ENCODE measurements around the gene ZNF358. TPM values are rescaled to one million over a fixed set of nuclear protein-coding genes. Genes with fewer than 3 reads are reported as not detected.
"Not testable (repeated sequence)": the region's sequence is repeated elsewhere in the genome, so short reads cannot be mapped to it uniquely, and the experiment has no call there.

Gene ZNF358
- total RNA-seq, 1 donor from 2014 or later, result 47.6 TPM

- DNase-seq (ENCODE audit: low spot score) (no peak), ATAC-seq (no peak)
- intact Hi-C loops (cut with DNase I), result no loop called here
Measured at GRCh38 chr19:7529610-7530490, 13.9 kb downstream of the ZNF358 start.

- ATAC-seq (peak; percentile 52), DNase-seq (ENCODE audit: low spot score) (peak; percentile 87)
- intact Hi-C loops (cut with DNase I), result no loop called here
Measured at GRCh38 chr19:7533281-7533885, 17.5 kb downstream of the ZNF358 start.

GRCh38 chr19:7533925-7534480, 18.1 kb downstream of the ZNF358 start:
- DNase-seq (ENCODE audit: low spot score) (peak; percentile 89), ATAC-seq (peak; percentile 87)
- intact Hi-C loops (cut with DNase I), result no loop called here

GRCh38 chr19:7534531-7535046, 18.7 kb downstream of the ZNF358 start:
- ATAC-seq, result peak; percentile 83
- intact Hi-C loops (cut with DNase I), result no loop called here
- DNase-seq (ENCODE audit: low spot score), result peak; percentile 83

GRCh38 chr19:7535047-7535997, 19.4 kb downstream of the ZNF358 start, which contains the start of gene PNPLA6:
PNPLA6 (plus strand) TSS chr19:7535717; CDS start chr19:7535789, 72 bp downstream.
- ATAC-seq (peak; percentile 90), DNase-seq (ENCODE audit: low spot score) (peak; percentile 98)
- intact Hi-C loops (cut with DNase I), result no loop called here

- intact Hi-C loops (cut with DNase I), result no loop called here
- DNase-seq (ENCODE audit: low spot score) (no peak), ATAC-seq (no peak)
Measured at GRCh38 chr19:7535998-7536695, 20.2 kb downstream of the ZNF358 start.

- intact Hi-C loops (cut with DNase I), result not testable (repeated sequence)
Measured at GRCh38 chr19:7538990-7539389, 23.1 kb downstream of the ZNF358 start.

GRCh38 chr19:7539827-7540425, 24.0 kb downstream of the ZNF358 start:
- no peak for ATAC-seq
- intact Hi-C loops (cut with DNase I), result no loop called here

More at GRCh38 chr19:7538990-7539389, 23.1 kb downstream of the ZNF358 start:
- not testable (repeated sequence) for ATAC-seq; DNase-seq (ENCODE audit: low spot score)

GRCh38 chr19:7540761-7541474, 25.0 kb downstream of the ZNF358 start:
- intact Hi-C loops (cut with DNase I), result no loop called here
- DNase-seq (ENCODE audit: low spot score) (no peak), ATAC-seq (no peak)

More at GRCh38 chr19:7539827-7540425, 24.0 kb downstream of the ZNF358 start:
- DNase-seq (ENCODE audit: low spot score), result no peak

- no peak for DNase-seq (ENCODE audit: low spot score)
- intact Hi-C loops (cut with DNase I), result no loop called here
- ATAC-seq, result no peak
Measured at GRCh38 chr19:7541475-7541824, 25.5 kb downstream of the ZNF358 start.

GRCh38 chr19:7541828-7542443, 26.0 kb downstream of the ZNF358 start:
- ATAC-seq, result no peak
- no peak for DNase-seq (ENCODE audit: low spot score)
- intact Hi-C loops (cut with DNase I), result no loop called here

GRCh38 chr19:7542556-7543348, 26.8 kb downstream of the ZNF358 start:
- no peak for ATAC-seq
- DNase-seq (ENCODE audit: low spot score), result no peak
- intact Hi-C loops (cut with DNase I), result no loop called here

- peak; percentile 53 for ATAC-seq
- DNase-seq (ENCODE audit: low spot score), result no peak
- intact Hi-C loops (cut with DNase I), result no loop called here
Measured at GRCh38 chr19:7544626-7545025, 28.7 kb downstream of the ZNF358 start.

- ATAC-seq (no peak), DNase-seq (ENCODE audit: low spot score) (no peak)
- intact Hi-C loops (cut with DNase I), result no loop called here
Measured at GRCh38 chr19:7545300-7545699, 29.4 kb downstream of the ZNF358 start.

- ATAC-seq (no peak), DNase-seq (ENCODE audit: low spot score) (no peak)
- intact Hi-C loops (cut with DNase I), result no loop called here
Measured at GRCh38 chr19:7545904-7546303, 30.0 kb downstream of the ZNF358 start.

- intact Hi-C loops (cut with DNase I), result no loop called here
- DNase-seq (ENCODE audit: low spot score) (no peak), ATAC-seq (no peak)
Measured at GRCh38 chr19:7547159-7547558, 31.3 kb downstream of the ZNF358 start.
